Measurements from ENCODE around the gene OR5AU1.
A peak's percentile ranks its signal among the peaks of the same experiment; 100 is the strongest.
"Not testable (repeated sequence)": the region's sequence is repeated elsewhere in the genome, so short reads cannot be mapped to it uniquely, and the experiment has no call there.

OR5AU1 gene

GRCh38 chr14:21171128-21171527, 15.3 kb upstream of the OR5AU1 start:
- no peak for DNase-seq (ENCODE audit: low spot score)

DNA sequence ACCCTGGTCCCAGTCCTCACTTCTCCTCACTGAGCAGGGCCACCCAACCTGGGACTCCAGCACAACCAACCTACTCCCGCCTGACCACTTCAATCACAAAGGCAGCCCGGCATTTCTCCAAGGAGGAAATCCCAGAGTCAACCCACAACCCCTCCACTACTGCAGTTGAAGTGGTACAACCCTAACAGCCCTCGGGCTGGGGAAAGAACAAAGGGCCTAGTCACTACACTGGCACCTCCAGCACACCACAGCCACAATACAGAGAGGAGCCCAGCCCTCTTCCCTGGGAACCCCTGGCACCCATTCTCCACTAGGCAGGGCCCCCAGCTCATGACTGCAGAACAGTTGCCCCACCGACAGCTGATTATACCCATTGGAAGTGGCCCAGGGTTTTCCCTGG, 13.7 kb upstream of the OR5AU1 start:
- DNase-seq (ENCODE audit: low spot score): no peak

DNA sequence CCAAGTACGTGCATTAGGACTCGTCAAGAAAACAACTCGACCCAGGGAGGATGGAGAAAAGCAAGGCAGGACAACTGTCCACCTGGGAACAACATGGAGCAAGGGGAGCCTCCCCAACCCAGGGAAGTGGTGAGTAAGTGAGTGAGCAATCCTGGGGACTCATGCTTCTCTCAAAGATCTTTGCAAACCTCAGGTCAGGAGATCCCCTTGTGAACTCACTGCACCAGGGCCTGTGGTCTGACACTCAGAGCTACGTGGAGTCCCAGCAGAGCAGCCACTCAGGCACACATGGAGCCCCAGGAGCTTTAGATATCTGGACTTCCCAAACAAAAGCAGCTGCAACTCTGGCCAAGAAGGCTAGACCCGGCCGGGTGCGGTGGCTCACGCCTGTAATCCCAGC, 12.2 kb upstream of the OR5AU1 start:
- DNase-seq (ENCODE audit: low spot score): no peak

- DNase-seq (ENCODE audit: low spot score): not testable (repeated sequence)
Measured at GRCh38 chr14:21165670-21166069, 9.8 kb upstream of the OR5AU1 start.

DNA sequence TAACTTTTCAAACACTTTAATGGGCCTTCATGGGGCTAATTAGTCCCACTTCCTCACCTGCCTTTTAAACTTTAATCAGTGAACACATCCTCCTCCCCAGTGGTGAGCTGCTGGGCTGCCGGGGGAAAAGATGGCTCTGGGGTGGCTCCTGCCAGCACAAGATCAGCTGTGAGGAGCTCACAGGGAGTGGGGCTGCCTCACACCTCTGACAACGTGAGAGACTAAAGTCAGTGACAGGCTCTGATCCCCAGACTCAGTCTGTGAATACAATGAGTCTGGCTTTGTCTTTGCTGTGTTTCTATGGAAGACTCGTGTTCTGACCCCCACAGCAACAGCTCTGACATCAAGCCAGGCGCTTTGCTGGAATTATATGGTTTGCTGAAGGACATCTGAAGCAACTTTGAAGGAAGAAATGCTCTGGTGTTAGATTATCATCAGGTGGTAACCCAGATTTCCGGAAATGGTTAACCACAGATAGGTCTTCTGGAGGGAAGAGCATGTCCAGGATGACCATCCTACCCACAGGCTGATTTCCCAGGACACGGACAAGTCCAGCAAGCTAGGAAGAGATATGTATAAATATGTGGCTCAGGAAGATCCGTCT, 9.2 kb upstream of the OR5AU1 start:
- not testable (repeated sequence) for DNase-seq (ENCODE audit: low spot score)

GRCh38 chr14:21163871-21164291, 8.0 kb upstream of the OR5AU1 start:
- no peak for DNase-seq (ENCODE audit: low spot score)

GRCh38 chr14:21162081-21162480, 6.2 kb upstream of the OR5AU1 start:
- no peak for DNase-seq (ENCODE audit: low spot score)

- DNase-seq (ENCODE audit: low spot score): no peak
Measured at GRCh38 chr14:21160061-21160610, 4.3 kb upstream of the OR5AU1 start.

DNA sequence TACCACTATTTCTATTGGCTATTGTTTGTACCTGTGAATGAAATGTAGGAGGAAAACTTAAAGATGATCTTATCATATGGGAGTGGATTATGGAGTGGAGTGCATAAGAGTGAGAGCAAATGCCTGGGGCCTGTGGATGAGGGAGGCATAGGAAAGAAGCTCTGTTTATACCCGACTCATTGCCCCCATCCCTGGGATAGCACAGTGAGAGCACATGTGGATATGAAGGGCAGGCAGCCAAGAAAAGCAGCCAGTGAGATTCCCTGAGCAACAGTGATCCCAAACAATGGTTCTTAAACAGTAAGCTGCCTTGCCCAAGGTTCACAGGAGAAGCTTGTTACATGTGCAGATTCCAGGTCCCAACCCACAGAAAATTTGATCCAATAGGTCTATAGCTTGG, 2.3 kb upstream of the OR5AU1 start:
- not testable (repeated sequence) for DNase-seq (ENCODE audit: low spot score)

DNA sequence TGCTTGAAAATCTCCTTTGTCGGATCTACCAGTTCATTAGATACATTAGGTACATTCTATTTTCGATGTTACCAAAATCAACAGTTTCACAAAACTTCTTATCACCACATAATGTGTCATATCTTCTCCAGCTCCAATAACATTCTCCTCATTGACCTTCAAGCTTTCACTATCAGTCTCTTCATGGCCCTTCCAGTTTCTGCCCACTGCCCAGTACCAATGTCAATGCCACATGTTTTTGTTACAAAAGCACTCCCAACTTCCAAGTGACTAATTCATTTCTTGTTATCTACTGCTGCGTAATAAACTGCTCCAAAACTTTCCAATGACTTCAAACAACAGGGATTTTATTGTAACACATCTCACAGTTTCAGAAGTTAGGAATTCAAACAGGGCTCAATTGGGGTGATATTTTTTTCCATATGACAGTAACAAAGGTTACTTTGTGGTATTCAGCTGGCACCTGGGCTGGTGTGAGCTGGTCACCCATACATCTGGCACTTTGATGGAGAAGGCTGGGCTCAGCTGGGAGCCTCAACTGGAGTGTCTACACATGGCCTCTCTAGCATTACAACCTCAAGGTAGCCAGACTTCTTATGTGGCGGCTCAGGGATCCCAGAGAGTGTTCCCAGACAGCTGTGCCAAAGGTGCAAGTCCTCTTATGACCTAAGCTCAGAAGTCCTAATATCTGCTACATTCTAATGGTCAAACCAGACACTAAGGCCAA, 6.1 kb downstream of the OR5AU1 start:
- no peak for DNase-seq (ENCODE audit: low spot score)

- DNase-seq (ENCODE audit: low spot score): no peak
Measured at GRCh38 chr14:21145437-21145836, 10.4 kb downstream of the OR5AU1 start.

GRCh38 chr14:21142357-21142756, 13.5 kb downstream of the OR5AU1 start:
- no peak for DNase-seq (ENCODE audit: low spot score)

DNA sequence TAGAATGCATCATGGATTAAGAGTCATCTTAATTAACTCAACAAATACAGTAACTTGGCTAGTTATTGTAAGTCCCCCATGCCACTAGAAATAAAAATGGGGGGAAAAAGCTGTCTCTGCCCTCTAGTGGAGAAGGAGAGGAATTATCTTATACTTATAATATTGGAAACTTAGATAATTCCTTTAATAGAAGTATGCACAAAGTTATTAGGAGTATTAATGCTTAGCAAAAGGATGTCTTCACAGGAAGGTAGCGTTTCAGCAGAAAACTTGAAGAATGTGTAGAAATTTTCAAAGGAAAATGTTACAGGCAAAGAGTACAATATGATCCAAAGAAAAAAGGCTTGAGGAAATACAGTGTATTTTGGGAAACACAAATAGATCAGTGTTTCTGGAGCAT, 19.8 kb downstream of the OR5AU1 start:
- DNase-seq (ENCODE audit: low spot score): peak; percentile 25

DNA sequence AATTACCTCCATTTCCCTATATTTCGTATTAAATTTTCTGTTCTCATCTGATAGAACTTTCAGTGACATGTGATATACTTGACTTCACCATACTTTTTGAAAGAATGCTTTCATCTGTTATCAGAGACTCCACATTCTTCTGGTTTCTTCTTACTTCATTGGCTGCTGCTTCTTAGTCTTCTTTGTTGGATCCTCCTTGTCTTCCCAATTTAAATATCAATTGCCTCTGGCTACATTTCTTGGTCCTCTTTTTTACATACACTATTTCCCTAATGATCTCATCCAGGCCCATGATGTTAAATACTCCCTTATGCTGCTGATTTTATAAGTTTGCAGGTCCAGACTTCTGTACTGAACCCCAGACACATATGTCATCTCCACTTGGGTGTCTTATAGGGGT, 22.0 kb downstream of the OR5AU1 start:
- no peak for DNase-seq (ENCODE audit: low spot score)

GRCh38 chr14:21123429-21123828, 32.4 kb downstream of the OR5AU1 start:
- no peak for DNase-seq (ENCODE audit: low spot score)

GRCh38 chr14:21121122-21121521, 34.7 kb downstream of the OR5AU1 start:
- no peak for DNase-seq (ENCODE audit: low spot score)

GRCh38 chr14:21120686-21121085, 35.2 kb downstream of the OR5AU1 start:
- no peak for DNase-seq (ENCODE audit: low spot score)

- no peak for DNase-seq (ENCODE audit: low spot score)
Measured at GRCh38 chr14:21118933-21119332, 36.9 kb downstream of the OR5AU1 start.

- no peak for DNase-seq (ENCODE audit: low spot score)
Measured at GRCh38 chr14:21113369-21113768, 42.5 kb downstream of the OR5AU1 start.

DNA sequence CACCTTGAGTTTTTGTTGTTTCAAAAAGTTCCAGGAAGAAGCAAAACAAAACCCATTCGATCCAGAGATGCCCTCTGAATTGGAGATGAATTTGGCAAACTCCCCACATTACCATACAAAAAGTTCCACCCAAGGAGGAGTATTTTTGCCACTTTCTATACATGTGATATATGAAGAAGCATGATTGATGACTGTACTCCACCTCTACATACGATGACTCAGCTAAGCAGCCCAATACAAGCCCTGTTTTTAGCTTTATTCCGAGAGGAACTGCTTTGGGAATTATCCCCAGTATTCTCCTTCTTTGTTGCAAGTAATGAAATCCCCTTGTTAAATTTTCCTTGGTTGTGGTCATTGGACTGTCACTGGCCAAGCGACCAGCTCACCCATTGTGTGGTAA, 43.6 kb downstream of the OR5AU1 start:
- DNase-seq (ENCODE audit: low spot score): no peak

DNA sequence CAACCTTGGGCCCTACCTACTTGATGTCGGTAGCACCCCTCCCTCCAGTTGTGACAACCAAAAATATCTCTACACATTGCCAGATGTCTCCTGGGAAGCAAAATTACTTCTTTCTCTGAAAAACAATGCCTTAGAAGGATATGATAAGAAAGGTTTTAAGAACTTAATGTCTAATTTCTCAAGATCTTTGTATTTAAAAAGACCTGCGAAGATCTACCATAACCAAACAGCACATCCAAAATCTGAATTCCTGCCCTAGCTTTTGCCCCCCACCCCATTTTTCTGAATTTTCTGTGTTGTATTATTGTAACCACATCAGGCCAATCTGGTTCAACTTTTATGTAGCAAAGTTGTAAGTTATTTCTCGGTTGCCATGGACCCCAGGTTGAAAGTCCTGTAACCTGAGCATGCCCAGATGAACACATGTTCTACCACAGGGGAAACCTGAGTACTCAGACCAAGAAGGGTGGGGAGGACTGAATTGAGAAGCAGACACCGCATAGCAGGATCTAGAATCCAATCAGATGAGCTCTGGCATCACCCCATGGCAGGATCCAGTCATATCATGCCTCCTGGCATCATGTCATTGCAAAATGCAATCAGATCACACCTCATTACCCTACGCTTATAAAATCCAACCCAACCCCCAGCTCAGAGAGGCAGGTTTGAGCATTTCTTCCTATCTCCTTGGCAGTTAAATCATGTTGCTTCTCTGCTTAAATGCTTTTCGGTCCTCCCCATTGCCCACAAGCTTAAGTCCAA, 46.3 kb downstream of the OR5AU1 start:
- no peak for DNase-seq (ENCODE audit: low spot score)

DNA sequence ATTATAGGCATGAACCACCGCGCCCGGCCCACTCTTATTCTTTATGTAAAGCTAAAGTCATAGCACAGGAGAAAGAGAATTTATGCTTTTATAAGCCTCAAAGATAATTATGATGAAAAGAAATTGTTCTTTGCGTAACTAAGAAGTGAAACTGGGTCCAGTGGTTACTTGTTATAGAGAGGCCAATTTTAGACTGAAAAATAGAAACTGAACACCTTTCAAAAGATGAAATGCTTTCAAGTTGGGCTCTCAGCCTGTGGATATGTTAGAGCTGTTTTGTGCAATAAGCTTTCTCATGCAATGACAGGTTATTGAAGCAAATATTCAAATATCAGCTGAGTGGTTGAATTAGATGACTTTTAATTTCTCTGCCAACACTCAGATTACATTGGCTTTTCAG, 47.1 kb downstream of the OR5AU1 start:
- DNase-seq (ENCODE audit: low spot score): no peak

DNA sequence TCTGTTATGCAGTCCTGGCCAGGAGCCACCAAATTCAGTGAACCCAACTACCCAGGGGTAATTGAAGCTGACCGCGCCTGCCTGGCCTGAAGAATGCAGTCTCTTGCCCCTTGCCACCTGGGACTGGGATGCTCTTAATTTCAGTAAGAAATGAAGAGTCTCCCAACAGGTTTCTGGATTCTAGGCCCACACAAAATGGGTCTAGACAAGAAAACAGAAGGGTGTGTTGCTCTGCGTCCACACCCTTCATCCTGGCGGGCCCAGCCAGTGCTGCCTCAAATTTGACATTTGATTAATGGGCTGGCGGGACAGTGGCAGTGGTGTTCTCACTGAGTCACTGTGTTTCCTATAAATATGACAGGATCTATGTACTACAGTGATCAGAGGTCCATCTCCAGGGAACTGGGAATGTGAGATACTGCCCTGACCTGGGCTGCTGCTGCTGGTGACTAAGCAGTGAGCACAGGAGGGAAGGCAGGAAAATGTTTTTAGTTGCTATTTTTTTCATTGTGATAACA, 48.5 kb downstream of the OR5AU1 start:
- no peak for DNase-seq (ENCODE audit: low spot score)
